GM18870 (cell line): ENCODE results near the gene TSGA10.

Experiments
- ATAC-seq: cut with Tn5 transposase; IDR thresholded peaks from one replicate; pipeline ENCODE4 v1.9.1; 2021; ENCODE audit warnings: moderate library complexity; ENCODE audit not compliant: unreplicated experiment

Gene TSGA10

DNA sequence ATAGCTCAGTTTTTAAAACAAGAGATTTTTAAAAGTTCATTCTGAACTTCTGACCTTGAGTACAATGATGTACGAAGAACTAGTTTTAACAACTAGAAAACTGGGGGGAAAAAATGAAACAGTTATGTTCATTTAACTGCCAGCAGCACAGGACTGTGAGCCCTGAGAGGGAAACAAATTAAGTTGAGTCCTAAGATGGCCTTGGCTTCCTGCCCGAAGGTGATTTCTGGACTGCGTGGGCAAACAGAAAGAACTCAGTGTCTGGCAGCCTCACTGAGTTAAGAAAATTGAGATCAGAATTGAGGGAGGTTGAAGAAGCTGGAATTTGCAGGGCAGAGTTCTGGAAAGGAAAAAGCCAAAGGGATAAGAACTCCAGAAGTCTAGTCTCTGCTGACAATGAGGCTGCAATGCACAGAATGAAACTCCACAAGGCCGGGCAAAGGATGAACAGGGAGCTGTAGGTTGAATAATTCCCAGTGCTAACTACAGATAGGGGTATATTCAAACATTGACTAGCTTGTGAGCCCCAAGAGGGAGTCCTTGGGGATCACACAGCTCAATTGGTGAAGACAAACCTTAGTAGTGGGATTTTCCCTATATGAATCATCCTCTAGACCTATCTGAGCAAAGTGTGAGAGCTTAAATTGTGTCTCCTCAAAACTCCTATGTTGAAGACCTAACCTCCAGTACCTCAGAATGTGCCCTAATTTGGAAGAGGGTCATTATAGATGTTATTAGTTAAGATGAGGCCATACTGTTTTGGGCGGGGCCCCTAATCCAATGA lies 205.6 kb downstream of the TSGA10 start:
- no peak for ATAC-seq

DNA sequence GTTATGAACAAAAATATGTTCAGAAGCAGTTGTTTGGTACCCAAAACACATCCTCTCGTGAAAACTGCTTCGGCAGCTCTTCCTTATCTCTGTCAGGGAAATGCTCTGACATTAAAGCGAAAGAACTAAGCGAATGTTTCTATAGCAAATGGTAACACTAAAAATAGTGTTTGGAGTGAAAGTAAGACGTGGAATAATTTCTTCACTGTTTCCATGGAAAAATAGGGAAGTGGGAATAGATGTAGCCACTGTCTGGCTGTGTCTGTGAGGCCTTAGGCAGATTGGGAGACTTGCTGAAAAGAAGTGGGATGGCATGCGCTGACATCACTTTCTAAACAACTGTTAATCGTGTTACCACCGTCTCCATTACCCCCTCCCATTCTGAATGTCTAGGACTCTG lies 207.2 kb downstream of the TSGA10 start:
- ATAC-seq: no peak
